K562 (cell line): ENCODE data around the gene PRKAG2.

Source experiments
- CTCF ChIP-seq, 3 experiments: IDR thresholded peaks in 2 of 3; conservative IDR thresholded peaks in 1 of 3; 2 replicates each; pipeline ENCODE4 v1.5.1; 2011 to 2012; ENCODE audit warnings: low read length in 3 of 3, mild to moderate bottlenecking in 3 of 3, control low read depth in 2 of 3, improper control_type of control experiment in 1 of 3, inconsistent platforms in 1 of 3, low read depth in 1 of 3, mixed read lengths in 1 of 3, moderate library complexity in 1 of 3; ENCODE audit not compliant: insufficient read depth in 2 of 3
- CTCFL ChIP-seq: IDR thresholded peaks from 2 replicates; pipeline ENCODE4 v1.6.1; 2011; ENCODE audit warnings: borderline replicate concordance, low read depth, mild to moderate bottlenecking, moderate library complexity, low read length; ENCODE audit not compliant: insufficient read depth, poor library complexity, severe bottlenecking
- KAT7 ChIP-seq: sonication (generic); formaldehyde crosslinking; IDR thresholded peaks from 2 replicates; pipeline ENCODE4 v1.8.0; 2022; ENCODE audit warnings: missing genetic modification reagents, mild to moderate bottlenecking, borderline replicate concordance
- NFE2L1 ChIP-seq: fragments of 450-650 bp; IDR thresholded peaks from 2 replicates; pipeline ENCODE4 v1.6.1; 2016; ENCODE audit warnings: missing genetic modification characterization, low read depth, mild to moderate bottlenecking, missing compliant biosample characterization, moderate library complexity, borderline replicate concordance
- TF ChIP-seq, protein P1 (sequence below): fragments of 450-650 bp; IDR thresholded peaks from 2 replicates; pipeline ENCODE4 v1.6.1; 2017; ENCODE audit warnings: antibody characterized with exemption

DNA sequence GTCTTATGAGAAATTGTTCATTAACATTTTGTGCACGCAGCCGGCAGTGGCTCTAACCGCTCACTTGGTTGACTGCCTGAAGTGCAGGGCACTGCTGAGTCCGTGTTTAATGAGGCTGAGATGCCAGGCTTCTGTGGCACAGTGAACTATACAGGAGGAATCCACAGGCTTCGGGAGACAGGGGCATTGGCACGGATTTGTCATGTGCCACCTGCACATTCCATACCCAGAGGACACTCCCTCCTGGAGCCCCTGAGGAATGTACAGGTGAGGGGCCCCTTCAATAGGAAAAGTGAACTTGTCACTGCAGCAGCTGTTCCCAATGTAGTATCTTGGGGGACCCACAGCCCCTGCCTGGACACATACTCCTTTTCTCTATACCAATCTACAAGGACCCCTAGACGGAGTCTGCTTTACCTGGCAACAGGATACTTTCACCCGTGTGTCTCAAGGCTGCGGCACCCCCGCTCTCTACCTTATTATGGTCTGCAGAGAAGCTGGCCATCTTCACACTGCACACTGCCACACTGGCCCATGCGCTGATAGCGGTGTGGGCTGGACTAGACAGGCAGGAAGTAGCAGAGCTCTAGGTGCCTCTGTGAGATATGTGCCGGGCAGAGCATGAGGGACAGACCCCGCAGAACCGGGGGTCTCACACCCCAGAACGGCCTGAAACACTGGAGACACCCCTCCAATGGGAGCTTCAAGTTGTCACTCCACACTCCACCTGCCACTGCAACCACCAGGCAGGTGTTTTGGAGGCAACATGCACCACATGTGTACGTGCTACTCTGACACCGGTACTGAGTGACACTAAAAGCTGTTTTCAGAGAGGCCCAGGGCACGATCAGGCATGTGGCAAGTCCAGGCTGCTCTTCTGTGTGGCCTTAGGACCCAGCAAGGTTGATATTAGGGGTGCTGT is 285.8 kb downstream of the PRKAG2 start:
- TF ChIP-seq CTCFL (no peak), KAT7 (no peak), CTCF (IDR thresholded peaks at IDR 0.05 in 2 of 3, conservative IDR thresholded peaks at IDR 0.05 in 1 of 3; ENCODE audit: insufficient read depth in 2 of 3, low read depth in 1 of 3, low read length in 3 of 3) (no peak), NFE2L1 (tag) (no peak)
- TF ChIP-seq, protein P1, sequence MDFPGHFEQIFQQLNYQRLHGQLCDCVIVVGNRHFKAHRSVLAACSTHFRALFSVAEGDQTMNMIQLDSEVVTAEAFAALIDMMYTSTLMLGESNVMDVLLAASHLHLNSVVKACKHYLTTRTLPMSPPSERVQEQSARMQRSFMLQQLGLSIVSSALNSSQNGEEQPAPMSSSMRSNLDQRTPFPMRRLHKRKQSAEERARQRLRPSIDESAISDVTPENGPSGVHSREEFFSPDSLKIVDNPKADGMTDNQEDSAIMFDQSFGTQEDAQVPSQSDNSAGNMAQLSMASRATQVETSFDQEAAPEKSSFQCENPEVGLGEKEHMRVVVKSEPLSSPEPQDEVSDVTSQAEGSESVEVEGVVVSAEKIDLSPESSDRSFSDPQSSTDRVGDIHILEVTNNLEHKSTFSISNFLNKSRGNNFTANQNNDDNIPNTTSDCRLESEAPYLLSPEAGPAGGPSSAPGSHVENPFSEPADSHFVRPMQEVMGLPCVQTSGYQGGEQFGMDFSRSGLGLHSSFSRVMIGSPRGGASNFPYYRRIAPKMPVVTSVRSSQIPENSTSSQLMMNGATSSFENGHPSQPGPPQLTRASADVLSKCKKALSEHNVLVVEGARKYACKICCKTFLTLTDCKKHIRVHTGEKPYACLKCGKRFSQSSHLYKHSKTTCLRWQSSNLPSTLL, result no peak
